OCI-LY1 (cell line): ENCODE measurements around the gene COPS3.

Experiments used
- EZH2 ChIP-seq: fragments of 200-600 bp; sonication (generic), shearing (Covaris generic); IDR thresholded peaks from 2 replicates; pipeline ENCODE4 v1.8.0; 2017; ENCODE audit warnings: borderline replicate concordance, mixed run types, mild to moderate bottlenecking, antibody characterized with exemption, low read length, moderate library complexity, mixed read lengths
- TF ChIP-seq, protein P1 (sequence below): fragments of 200-600 bp; sonication (generic), shearing (Covaris generic); IDR thresholded peaks from 2 replicates; pipeline ENCODE4 v1.5.1; 2017; ENCODE audit warnings: mild to moderate bottlenecking, antibody characterized with exemption, low read length, moderate library complexity, mixed read lengths

- TF ChIP-seq, protein P1, sequence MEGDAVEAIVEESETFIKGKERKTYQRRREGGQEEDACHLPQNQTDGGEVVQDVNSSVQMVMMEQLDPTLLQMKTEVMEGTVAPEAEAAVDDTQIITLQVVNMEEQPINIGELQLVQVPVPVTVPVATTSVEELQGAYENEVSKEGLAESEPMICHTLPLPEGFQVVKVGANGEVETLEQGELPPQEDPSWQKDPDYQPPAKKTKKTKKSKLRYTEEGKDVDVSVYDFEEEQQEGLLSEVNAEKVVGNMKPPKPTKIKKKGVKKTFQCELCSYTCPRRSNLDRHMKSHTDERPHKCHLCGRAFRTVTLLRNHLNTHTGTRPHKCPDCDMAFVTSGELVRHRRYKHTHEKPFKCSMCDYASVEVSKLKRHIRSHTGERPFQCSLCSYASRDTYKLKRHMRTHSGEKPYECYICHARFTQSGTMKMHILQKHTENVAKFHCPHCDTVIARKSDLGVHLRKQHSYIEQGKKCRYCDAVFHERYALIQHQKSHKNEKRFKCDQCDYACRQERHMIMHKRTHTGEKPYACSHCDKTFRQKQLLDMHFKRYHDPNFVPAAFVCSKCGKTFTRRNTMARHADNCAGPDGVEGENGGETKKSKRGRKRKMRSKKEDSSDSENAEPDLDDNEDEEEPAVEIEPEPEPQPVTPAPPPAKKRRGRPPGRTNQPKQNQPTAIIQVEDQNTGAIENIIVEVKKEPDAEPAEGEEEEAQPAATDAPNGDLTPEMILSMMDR, result no peak
- TF ChIP-seq EZH2, result no peak
Measured at GRCh38 chr17:17254036-17254435, 27.0 kb downstream of the COPS3 start.
